Measurements from ENCODE around the gene ZNF862. TPM values are rescaled to one million over a fixed set of nuclear protein-coding genes. Genes with fewer than 3 reads are reported as not detected.

The ZNF862 gene
- total RNA-seq, 1 experiment from 2014 or later: 42.4 TPM

DNA sequence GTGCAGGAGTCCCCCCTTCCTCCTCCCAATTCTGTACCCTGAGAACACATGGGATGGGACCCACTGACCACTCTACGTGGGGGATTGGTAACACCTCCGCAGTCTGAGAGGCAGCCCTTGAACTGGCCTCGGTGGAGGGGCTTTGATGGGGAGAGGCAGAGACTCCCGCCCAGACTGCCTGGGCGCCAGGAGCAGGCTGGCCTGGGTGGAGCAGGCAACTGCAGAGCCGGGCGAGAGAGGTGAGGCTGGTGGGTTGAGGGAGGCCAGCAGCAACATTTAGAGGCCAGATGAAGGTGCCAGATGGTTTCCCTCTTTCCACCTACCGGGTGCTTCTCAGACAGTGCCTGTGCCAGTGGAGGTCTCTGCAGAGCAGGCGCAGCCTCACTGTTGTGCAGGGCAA lies 34.1 kb upstream of the ZNF862 start:
- no peak overlapping the region for H2AFZ ChIP-seq
- DNase-seq: no peak
- H3K9me2 ChIP-seq (ENCODE audit: insufficient read depth): no peaks in the 10 kb centered on the region
- BruUV-seq (replicated peaks): no TSS peak
- TF ChIP-seq, protein P1, sequence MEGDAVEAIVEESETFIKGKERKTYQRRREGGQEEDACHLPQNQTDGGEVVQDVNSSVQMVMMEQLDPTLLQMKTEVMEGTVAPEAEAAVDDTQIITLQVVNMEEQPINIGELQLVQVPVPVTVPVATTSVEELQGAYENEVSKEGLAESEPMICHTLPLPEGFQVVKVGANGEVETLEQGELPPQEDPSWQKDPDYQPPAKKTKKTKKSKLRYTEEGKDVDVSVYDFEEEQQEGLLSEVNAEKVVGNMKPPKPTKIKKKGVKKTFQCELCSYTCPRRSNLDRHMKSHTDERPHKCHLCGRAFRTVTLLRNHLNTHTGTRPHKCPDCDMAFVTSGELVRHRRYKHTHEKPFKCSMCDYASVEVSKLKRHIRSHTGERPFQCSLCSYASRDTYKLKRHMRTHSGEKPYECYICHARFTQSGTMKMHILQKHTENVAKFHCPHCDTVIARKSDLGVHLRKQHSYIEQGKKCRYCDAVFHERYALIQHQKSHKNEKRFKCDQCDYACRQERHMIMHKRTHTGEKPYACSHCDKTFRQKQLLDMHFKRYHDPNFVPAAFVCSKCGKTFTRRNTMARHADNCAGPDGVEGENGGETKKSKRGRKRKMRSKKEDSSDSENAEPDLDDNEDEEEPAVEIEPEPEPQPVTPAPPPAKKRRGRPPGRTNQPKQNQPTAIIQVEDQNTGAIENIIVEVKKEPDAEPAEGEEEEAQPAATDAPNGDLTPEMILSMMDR (conservative IDR thresholded peaks at IDR 0.05): no peak
- TF ChIP-seq EZH2 (IDR thresholded peaks at IDR 0.05; ENCODE audit: low read depth): no peak
- intact Hi-C loops (cut with micrococcal nuclease; ENCODE audit: unreplicated experiment): no loop called here
- no peaks in the 10 kb centered on the region for H4K20me1 ChIP-seq (ENCODE audit: insufficient read depth)
- H3K4me3 ChIP-seq: no peak overlapping the region
- H3K4me2 ChIP-seq: no peak overlapping the region
- ChIA-PET POLR2A (ENCODE audit: unreplicated experiment) (no interaction called here), CTCF (no interaction called here)
- H3K27ac ChIP-seq: no peak overlapping the region
- no peaks in the 10 kb centered on the region for H3K9me3 ChIP-seq (ENCODE audit: insufficient read depth, low read depth)
- H3K27me3 ChIP-seq (ENCODE audit: insufficient read depth, low read depth): peaks cover 63% of the 10 kb centered on the region
- no peaks in the 10 kb centered on the region for H3F3A ChIP-seq (ENCODE audit: insufficient read depth, low read depth)
- no peaks in the 10 kb centered on the region for H3K4me1 ChIP-seq (replicated peaks; ENCODE audit: insufficient read depth)
- no peaks in the 10 kb centered on the region for H3K79me2 ChIP-seq (ENCODE audit: low read depth)
- no peaks in the 10 kb centered on the region for H3K36me3 ChIP-seq (ENCODE audit: low read depth)

DNA sequence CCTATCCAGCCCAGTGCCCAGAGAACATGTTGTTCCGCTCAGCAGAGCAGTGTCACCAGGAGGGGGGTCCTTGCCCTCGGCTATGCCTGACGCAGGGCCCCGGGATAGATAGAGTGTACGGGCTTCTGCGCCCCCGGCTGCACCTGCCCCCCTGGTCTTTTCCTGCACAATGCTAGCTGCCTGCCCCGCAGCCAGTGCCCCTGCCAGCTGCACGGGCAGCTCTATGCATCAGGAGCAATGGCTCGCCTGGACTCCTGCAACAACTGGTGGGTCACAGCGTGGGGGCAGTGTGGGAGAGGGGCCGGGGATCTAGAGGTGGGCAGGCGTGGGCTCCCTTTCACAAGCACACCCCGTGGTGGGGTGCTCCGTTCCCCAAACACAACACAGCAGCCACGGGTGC lies 31.4 kb upstream of the ZNF862 start:
- no peak for DNase-seq
- Histone ChIP-seq H3K4me1 (replicated peaks; ENCODE audit: insufficient read depth) (no peaks in the 10 kb centered on the region), H3K27ac (no peak overlapping the region), H3K36me3 (ENCODE audit: low read depth) (no peaks in the 10 kb centered on the region), H3K9me2 (ENCODE audit: insufficient read depth) (no peaks in the 10 kb centered on the region), H3K4me2 (no peak overlapping the region), H4K20me1 (ENCODE audit: insufficient read depth) (no peaks in the 10 kb centered on the region), H3K4me3 (no peak overlapping the region), H3K9me3 (ENCODE audit: insufficient read depth, low read depth) (no peaks in the 10 kb centered on the region), H3F3A (ENCODE audit: insufficient read depth, low read depth) (no peaks in the 10 kb centered on the region), H3K27me3 (ENCODE audit: insufficient read depth, low read depth) (peaks cover 78% of the 10 kb centered on the region), H2AFZ (no peak overlapping the region), H3K79me2 (ENCODE audit: low read depth) (no peaks in the 10 kb centered on the region)
- no TSS peak for BruUV-seq (replicated peaks)
- TF ChIP-seq, protein P1 (conservative IDR thresholded peaks at IDR 0.05): no peak
- TF ChIP-seq EZH2 (IDR thresholded peaks at IDR 0.05; ENCODE audit: low read depth): no peak
- intact Hi-C loops (cut with micrococcal nuclease; ENCODE audit: unreplicated experiment): loop anchor here (1.0 to 5.0 kb wide), 3 partner anchors 66 to 470 kb away; partner anchors contain the start of gene ATP6V0E2
- ChIA-PET POLR2A (ENCODE audit: unreplicated experiment) (no interaction called here), CTCF (interaction anchor here (0.6 to 1.0 kb wide), 2 partner anchors 19 to 77 kb away, joined by 3 read pairs; no protein-coding TSS in a partner anchor)

DNA sequence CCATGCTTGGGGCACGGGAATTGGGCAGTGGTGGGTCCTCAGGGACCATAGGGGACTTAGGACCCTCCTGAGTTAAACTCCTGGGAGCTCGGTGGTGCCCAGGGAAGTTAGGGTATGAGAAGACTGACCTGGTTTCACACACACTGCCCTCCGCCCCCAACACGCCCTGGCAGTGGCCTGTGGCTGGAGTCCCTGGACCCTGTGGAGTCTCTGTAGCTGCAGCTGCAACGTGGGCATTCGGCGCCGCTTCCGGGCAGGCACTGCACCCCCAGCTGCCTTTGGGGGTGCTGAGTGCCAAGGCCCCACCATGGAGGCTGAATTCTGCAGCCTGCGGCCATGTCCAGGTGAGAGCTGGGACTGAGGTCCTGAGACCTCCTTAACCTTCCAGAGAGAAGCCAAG lies 29.9 kb upstream of the ZNF862 start:
- H3K4me2 ChIP-seq: no peak overlapping the region

More for the DNA sequence above, 29.9 kb upstream of the ZNF862 start:
- ChIA-PET POLR2A (ENCODE audit: unreplicated experiment) (no interaction called here), CTCF (no interaction called here)
- no peaks in the 10 kb centered on the region for H3K9me2 ChIP-seq (ENCODE audit: insufficient read depth)
- H3K27me3 ChIP-seq (ENCODE audit: insufficient read depth, low read depth): peaks cover 74% of the 10 kb centered on the region
- H4K20me1 ChIP-seq (ENCODE audit: insufficient read depth): no peaks in the 10 kb centered on the region
- intact Hi-C loops (cut with micrococcal nuclease; ENCODE audit: unreplicated experiment): loop anchor here (5.0 kb wide), 2 partner anchors 64 to 239 kb away; partner anchors contain the start of gene ATP6V0E2
- no peak overlapping the region for H3K4me3 ChIP-seq
- no peak for TF ChIP-seq EZH2 (IDR thresholded peaks at IDR 0.05; ENCODE audit: low read depth)
- TF ChIP-seq, protein P1 (conservative IDR thresholded peaks at IDR 0.05): no peak
- H3K36me3 ChIP-seq (ENCODE audit: low read depth): no peaks in the 10 kb centered on the region
- no peak overlapping the region for H3K27ac ChIP-seq
- DNase-seq: no peak
- BruUV-seq (replicated peaks): no TSS peak
- no peaks in the 10 kb centered on the region for H3K79me2 ChIP-seq (ENCODE audit: low read depth)
- no peaks in the 10 kb centered on the region for H3K9me3 ChIP-seq (ENCODE audit: insufficient read depth, low read depth)
- H3K4me1 ChIP-seq (replicated peaks; ENCODE audit: insufficient read depth): no peaks in the 10 kb centered on the region
- H2AFZ ChIP-seq: no peak overlapping the region
- no peaks in the 10 kb centered on the region for H3F3A ChIP-seq (ENCODE audit: insufficient read depth, low read depth)
